GM12878 (cell line): ENCODE results near the gene FRMD8. TPM values are rescaled to one million over a fixed set of nuclear protein-coding genes. Genes with fewer than 3 reads are reported as not detected.

Experiments
- ATAC-seq: fragments of 200-7000 bp; cut with Tn5 transposase; 3 replicates; pipeline ENCODE4 v1.9.1; 2020; ENCODE audit warnings: mild to moderate bottlenecking, moderate library complexity
- BruUV-seq: library from RNA; stranded (reverse); fragments of 400-500 nt; replicated peaks from 2 replicates; lab custom pipeline; 2021; lab: Mats Ljungman, UMichigan
- CTCF ChIA-PET: fragments of 300-600 bp; sonication (Branson Sonifier 250); formaldehyde crosslinking; extraction: SDS; loops from one replicate; lab custom pipeline; 2021; ENCODE audit warnings: inconsistent platforms; lab: Yijun Ruan, JAX
- POLR2A ChIA-PET: fragments of 350-600 bp; formaldehyde crosslinking; extraction: SDS; loops from one replicate; lab custom pipeline; 2021; ENCODE audit warnings: inconsistent platforms; lab: Charles Lee
- RAD21 ChIA-PET: fragments of 300-600 bp; sonication (Branson Sonifier 250); formaldehyde crosslinking; loops from one replicate; lab custom pipeline; 2023; ENCODE audit warnings: antibody characterized with exemption; ENCODE audit not compliant: unreplicated experiment; lab: Charles Lee
- SMC1A ChIA-PET: fragments of 300-600 bp; sonication (Branson Sonifier 250); formaldehyde crosslinking; loops from one replicate; lab custom pipeline; 2023; ENCODE audit not compliant: unreplicated experiment, uncharacterized antibody; lab: Charles Lee
- DNase-seq: peaks from one replicate; pipeline ENCODE4 v3.0.0-alpha.2; 2011; ENCODE audit warnings: low read depth, low spot score
- FAIRE-seq: peaks from 3 replicates; lab custom pipeline; 2011; peaks lifted over from hg19 to GRCh38; lab: Jason Lieb, UNC
- H2AFZ ChIP-seq: 2 replicates; pipeline ENCODE4 v1.6.0; 2011; ENCODE audit warnings: low read depth, low read length, control low read depth; ENCODE audit not compliant: control insufficient read depth
- H3K27ac ChIP-seq: 2 replicates; pipeline ENCODE4 v1.5.1; 2011; ENCODE audit warnings: control low read depth; ENCODE audit not compliant: control insufficient read depth, insufficient read depth
- H3K27me3 ChIP-seq, 2 experiments: replicated peaks in 1 of 2; 2 replicates each; pipeline versions ENCODE4 v1.6.0 to v1.6.1; 2011; ENCODE audit warnings: low read length in 1 of 2; ENCODE audit not compliant: control insufficient read depth in 2 of 2, insufficient read depth in 2 of 2
- H3K36me3 ChIP-seq, 2 experiments: 2 replicates each; pipeline ENCODE4 v1.5.1; 2011; ENCODE audit warnings: low read length in 1 of 2; ENCODE audit not compliant: control insufficient read depth in 2 of 2, insufficient read depth in 2 of 2
- H3K4me1 ChIP-seq: 2 replicates; pipeline ENCODE4 v1.6.1; 2011; ENCODE audit warnings: mild to moderate bottlenecking, low read length, moderate library complexity, mixed read lengths; ENCODE audit not compliant: control insufficient read depth, insufficient read depth
- H3K4me2 ChIP-seq: 2 replicates; pipeline ENCODE4 v1.6.0; 2011; ENCODE audit warnings: control low read depth; ENCODE audit not compliant: control insufficient read depth, insufficient read depth
- H3K4me3 ChIP-seq: fragments of 200-600 bp; sonication (generic); 2 replicates; pipeline ENCODE4 v1.5.1; 2016
- H3K79me2 ChIP-seq: 2 replicates; pipeline ENCODE4 v1.6.0; 2011; ENCODE audit warnings: low read length; ENCODE audit not compliant: control insufficient read depth, insufficient read depth
- H3K9ac ChIP-seq: 2 replicates; pipeline ENCODE4 v1.8.0; 2011; ENCODE audit warnings: low read length, control low read depth, mixed read lengths; ENCODE audit not compliant: control insufficient read depth, insufficient read depth
- H3K9me3 ChIP-seq: replicated peaks from 3 replicates; pipeline ENCODE4 v1.5.1; 2011; ENCODE audit warnings: mild to moderate bottlenecking, low read length; ENCODE audit not compliant: control insufficient read depth, insufficient read depth
- H4K20me1 ChIP-seq: 2 replicates; pipeline ENCODE4 v1.6.0; 2011; ENCODE audit not compliant: control insufficient read depth, insufficient read depth
- BCL11A ChIP-seq: IDR thresholded peaks from 2 replicates; pipeline ENCODE4 v1.6.1; 2011; ENCODE audit warnings: low read depth, low read length
- CUX1 ChIP-seq: IDR thresholded peaks from 2 replicates; pipeline ENCODE4 v1.6.1; 2012; ENCODE audit warnings: improper control_type of control experiment, low read depth, low read length; ENCODE audit not compliant: insufficient replicate concordance
- IKZF1 ChIP-seq: fragments of 450-650 bp; conservative IDR thresholded peaks from 2 replicates; pipeline ENCODE4 v1.6.1; 2017; ENCODE audit warnings: antibody characterized with exemption, mild to moderate bottlenecking
- PML ChIP-seq: IDR thresholded peaks from 2 replicates; pipeline ENCODE4 v1.6.1; 2012; ENCODE audit warnings: low read length, inconsistent platforms
- POU2F2 ChIP-seq: IDR thresholded peaks from 3 replicates; pipeline ENCODE4 v1.6.1; 2011; ENCODE audit warnings: low read depth, mild to moderate bottlenecking, low read length, borderline replicate concordance
- RUNX3 ChIP-seq: IDR thresholded peaks from 2 replicates; pipeline ENCODE4 v1.6.1; 2012; ENCODE audit warnings: low read length, inconsistent platforms
- SREBF1 ChIP-seq: IDR thresholded peaks from 2 replicates; pipeline ENCODE4 v1.6.1; 2012; ENCODE audit warnings: mild to moderate bottlenecking, low read length
- TCF3 ChIP-seq: IDR thresholded peaks from 2 replicates; pipeline ENCODE4 v1.6.1; 2012; ENCODE audit warnings: low read depth, mild to moderate bottlenecking, low read length, borderline replicate concordance; ENCODE audit not compliant: insufficient read depth
- ZBED1 ChIP-seq: IDR thresholded peaks from 2 replicates; pipeline ENCODE4 v1.6.1; 2016; ENCODE audit warnings: borderline replicate concordance
- ZNF207 ChIP-seq: fragments of 450-650 bp; IDR thresholded peaks from 2 replicates; pipeline ENCODE4 v1.6.1; 2014; ENCODE audit warnings: antibody characterized with exemption, mild to moderate bottlenecking, borderline replicate concordance
- WGBS: methylation state at CpG from one replicate; pipeline ENCODE4 v1.1.6; 2016; ENCODE audit warnings: low lambda C conversion rate; ENCODE audit not compliant: insufficient replicate concordance, insufficient coverage; ENCODE audit errors: missing lambda C conversion rate; 5-methylcytosine and 5-hydroxymethylcytosine counted together
- in situ Hi-C: fragments of 300-500 bp; cut with MboI; formaldehyde crosslinking; loops from 9 replicates; pipeline ENCODE4 v1.14.3; 2018; ENCODE audit warnings: mixed read lengths
- intact Hi-C: fragments of 100-400 bp; cut with micrococcal nuclease; formaldehyde crosslinking; loops from one replicate; pipeline ENCODE4 v1.14.2; 2022; ENCODE audit not compliant: unreplicated experiment
- polyA plus RNA-seq, 11 experiments: library from polyadenylated mRNA; depleted of rRNA in 4 of 11; unstranded in 6 of 11; stranded (reverse) in 5 of 11; fragments of >200 nt; fragmentation: Nextera tagmentation in 4 of 11; fragmentation: Illumina TruSeq in 1 of 11; extraction: Ambion mirVana in 4 of 11; extraction: Trizol in 1 of 11; gene quantifications; 1 replicate in 1 of 11; 2 replicates in 10 of 11; pipeline versions ENCODE4 v1.2.1 to v1.2.3, GENCODE V29; 2011 to 2016; ENCODE audit warnings: inconsistent platforms in 2 of 11, missing spikeins in 2 of 11, low read depth in 1 of 11
- total RNA-seq, 4 experiments: library from RNA; depleted of rRNA in 3 of 4; stranded (reverse); fragments of >200 nt in 3 of 4; fragmentation: Illumina TruSeq in 1 of 4; extraction: Trizol in 1 of 4; gene quantifications; 2 replicates each; pipeline versions ENCODE4 v1.2.1 to v1.2.3, GENCODE V29; 2013 to 2021
- TF ChIP-seq, protein P1 (sequence below): fragments of 450-650 bp; IDR thresholded peaks from 2 replicates; pipeline ENCODE4 v1.6.1; 2016; ENCODE audit warnings: mild to moderate bottlenecking, moderate library complexity, borderline replicate concordance
- TF ChIP-seq, protein P2 (sequence below): IDR thresholded peaks from 2 replicates; pipeline ENCODE4 v1.6.1; 2012; ENCODE audit warnings: low read length, inconsistent platforms

FRMD8 gene
- total and polyA plus RNA-seq, 10 of the 15 experiments (the other 5 are each of a cell fraction or from before 2014, with no cell fraction given) = 8.3 to 69.4 (median 28.0) TPM

DNA sequence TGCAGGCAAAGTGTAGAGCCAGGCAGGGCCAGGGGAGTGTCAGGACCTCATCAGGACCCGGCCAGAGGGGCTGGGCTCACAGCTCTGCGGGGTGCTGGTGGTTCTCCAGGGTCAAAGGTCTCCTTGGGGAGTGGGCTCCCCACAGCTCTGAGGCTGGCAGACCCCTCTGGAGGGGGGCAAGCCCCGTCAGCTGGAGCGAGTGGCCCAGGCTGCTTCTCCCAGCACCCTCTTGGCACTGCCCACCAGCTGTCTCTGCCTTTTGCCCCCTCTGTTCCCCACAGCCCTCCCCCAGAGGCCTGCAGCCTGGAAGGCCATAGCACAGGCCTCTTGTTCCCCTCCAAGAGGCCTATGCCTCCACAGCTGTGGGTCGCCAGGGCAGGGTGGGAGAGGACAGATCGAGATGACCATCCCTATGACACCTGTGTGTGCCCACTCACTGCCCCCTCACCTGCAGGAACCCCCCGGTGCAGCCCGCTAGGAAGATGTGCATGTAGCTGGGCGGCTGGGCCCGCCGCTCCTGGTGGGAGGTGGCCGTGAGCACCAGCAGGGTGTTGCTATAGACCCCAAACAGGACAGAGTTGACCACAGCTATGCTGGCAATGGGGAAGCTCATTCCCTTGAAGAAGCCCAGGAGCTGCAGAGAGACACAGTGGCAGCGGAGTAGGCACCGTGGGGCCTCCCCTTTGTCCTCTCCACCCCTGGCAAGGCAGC lies 7.4 kb upstream of the FRMD8 start:
- Histone ChIP-seq H3K36me3 (peaks cover 0 to 3% of the 10 kb centered on the region in 2 experiments; a peak in 2 of 4 replicates), H3K9ac (no peak overlapping the region), H3K4me3 (no peak overlapping the region), H3K9me3 (no peaks in the 10 kb centered on the region), H3K27me3 (no peaks in the 10 kb centered on the region), H3K4me1 (peaks cover 38% of the 10 kb centered on the region), H4K20me1 (no peaks in the 10 kb centered on the region), H3K27ac (no peak overlapping the region), H3K79me2 (peaks cover 13% of the 10 kb centered on the region), H2AFZ (no peak overlapping the region), H3K4me2 (peak overlapping the region; percentile 44; the same call in 1 of the 2 replicates)
- BruUV-seq = no TSS peak
- intact Hi-C loops = no loop called here
- ChIA-PET RAD21 (interaction anchor here (0.9 to 2.0 kb wide), 16 partner anchors 9 to 131 kb away, joined by 3 to 9 read pairs (median 5); partner anchors contain the start of gene MALAT1), SMC1A (interaction anchor here (0.8 to 3.6 kb wide), 8 partner anchors 9 to 186 kb away, joined by 3 to 20 read pairs (median 6); no protein-coding TSS in a partner anchor), POLR2A (interaction anchor here (1.0 to 2.7 kb wide), 10 partner anchors 9 to 131 kb away, joined by 3 to 14 read pairs (median 4); no protein-coding TSS in a partner anchor), CTCF (interaction anchor here (0.7 to 3.5 kb wide), 15 partner anchors 9 to 162 kb away, joined by 3 to 28 read pairs (median 5); no protein-coding TSS in a partner anchor)
- 85% methylated on average over 13 of the region's 14 CpGs for WGBS
- in situ Hi-C loops = no loop called here
- FAIRE-seq (no peak), ATAC-seq (no peak), DNase-seq (no peak)
- TF ChIP-seq, protein P1, sequence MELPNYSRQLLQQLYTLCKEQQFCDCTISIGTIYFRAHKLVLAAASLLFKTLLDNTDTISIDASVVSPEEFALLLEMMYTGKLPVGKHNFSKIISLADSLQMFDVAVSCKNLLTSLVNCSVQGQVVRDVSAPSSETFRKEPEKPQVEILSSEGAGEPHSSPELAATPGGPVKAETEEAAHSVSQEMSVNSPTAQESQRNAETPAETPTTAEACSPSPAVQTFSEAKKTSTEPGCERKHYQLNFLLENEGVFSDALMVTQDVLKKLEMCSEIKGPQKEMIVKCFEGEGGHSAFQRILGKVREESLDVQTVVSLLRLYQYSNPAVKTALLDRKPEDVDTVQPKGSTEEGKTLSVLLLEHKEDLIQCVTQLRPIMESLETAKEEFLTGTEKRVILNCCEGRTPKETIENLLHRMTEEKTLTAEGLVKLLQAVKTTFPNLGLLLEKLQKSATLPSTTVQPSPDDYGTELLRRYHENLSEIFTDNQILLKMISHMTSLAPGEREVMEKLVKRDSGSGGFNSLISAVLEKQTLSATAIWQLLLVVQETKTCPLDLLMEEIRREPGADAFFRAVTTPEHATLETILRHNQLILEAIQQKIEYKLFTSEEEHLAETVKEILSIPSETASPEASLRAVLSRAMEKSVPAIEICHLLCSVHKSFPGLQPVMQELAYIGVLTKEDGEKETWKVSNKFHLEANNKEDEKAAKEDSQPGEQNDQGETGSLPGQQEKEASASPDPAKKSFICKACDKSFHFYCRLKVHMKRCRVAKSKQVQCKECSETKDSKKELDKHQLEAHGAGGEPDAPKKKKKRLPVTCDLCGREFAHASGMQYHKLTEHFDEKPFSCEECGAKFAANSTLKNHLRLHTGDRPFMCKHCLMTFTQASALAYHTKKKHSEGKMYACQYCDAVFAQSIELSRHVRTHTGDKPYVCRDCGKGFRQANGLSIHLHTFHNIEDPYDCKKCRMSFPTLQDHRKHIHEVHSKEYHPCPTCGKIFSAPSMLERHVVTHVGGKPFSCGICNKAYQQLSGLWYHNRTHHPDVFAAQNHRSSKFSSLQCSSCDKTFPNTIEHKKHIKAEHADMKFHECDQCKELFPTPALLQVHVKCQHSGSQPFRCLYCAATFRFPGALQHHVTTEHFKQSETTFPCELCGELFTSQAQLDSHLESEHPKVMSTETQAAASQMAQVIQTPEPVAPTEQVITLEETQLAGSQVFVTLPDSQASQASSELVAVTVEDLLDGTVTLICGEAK = no peak
- TF ChIP-seq, protein P2, sequence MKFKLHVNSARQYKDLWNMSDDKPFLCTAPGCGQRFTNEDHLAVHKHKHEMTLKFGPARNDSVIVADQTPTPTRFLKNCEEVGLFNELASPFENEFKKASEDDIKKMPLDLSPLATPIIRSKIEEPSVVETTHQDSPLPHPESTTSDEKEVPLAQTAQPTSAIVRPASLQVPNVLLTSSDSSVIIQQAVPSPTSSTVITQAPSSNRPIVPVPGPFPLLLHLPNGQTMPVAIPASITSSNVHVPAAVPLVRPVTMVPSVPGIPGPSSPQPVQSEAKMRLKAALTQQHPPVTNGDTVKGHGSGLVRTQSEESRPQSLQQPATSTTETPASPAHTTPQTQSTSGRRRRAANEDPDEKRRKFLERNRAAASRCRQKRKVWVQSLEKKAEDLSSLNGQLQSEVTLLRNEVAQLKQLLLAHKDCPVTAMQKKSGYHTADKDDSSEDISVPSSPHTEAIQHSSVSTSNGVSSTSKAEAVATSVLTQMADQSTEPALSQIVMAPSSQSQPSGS = no peak
- no peak for TF ChIP-seq POU2F2
- TF ChIP-seq SREBF1 = no peak
- TF ChIP-seq CUX1 = no peak
- no peak for TF ChIP-seq PML
- no peak for TF ChIP-seq ZBED1
- no peak for TF ChIP-seq IKZF1
- no peak for TF ChIP-seq TCF3
- no peak for TF ChIP-seq BCL11A
- TF ChIP-seq ZNF207 = no peak
- no peak for TF ChIP-seq RUNX3
